ENCODE measurements around the gene TLE1. TPM values are rescaled to one million over a fixed set of nuclear protein-coding genes. Genes with fewer than 3 reads are reported as not detected.

TLE1 gene
- total and polyA plus RNA-seq, 9 of the 15 experiments (the other 6 are each of a cell fraction or from before 2014, with no cell fraction given) = 0.11 TPM; not detected in 8

DNA sequence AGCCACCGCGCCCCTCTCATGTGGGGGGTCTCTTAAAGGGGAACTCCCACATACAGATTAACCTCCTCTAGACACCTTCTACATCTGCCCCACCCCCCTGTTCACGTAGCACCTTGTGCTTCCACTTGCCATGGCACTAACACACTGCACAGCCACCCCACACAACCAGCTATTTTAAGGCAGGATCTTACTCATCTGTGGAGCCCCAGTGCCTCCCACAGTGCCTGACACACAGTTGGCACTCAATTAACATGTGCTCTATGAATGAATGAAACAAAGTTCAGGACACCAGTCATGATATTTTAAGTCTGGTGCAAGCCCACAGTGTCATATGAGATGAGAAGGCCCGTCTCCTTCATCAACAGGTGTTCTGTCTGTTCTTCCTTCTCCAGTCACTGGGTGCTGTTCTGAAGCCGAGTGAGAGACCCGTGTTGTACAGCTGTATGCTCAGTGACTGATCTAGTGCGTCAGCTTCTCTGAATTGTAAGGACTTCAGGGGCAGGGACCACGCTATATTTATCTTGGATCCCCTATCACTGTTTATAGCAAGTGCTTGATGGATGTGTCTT lies 149.1 kb downstream of the TLE1 start:
- WGBS (ENCODE audit: insufficient coverage, low coverage, missing lambda C conversion rate) = 0% methylated on average over 6 of the region's 8 CpGs
- in situ Hi-C loops (cut with MboI) = no loop called here

More for the DNA sequence above, 149.1 kb downstream of the TLE1 start:
- ATAC-seq = no peak
- no peaks in the 10 kb centered on the region for H3K79me2 ChIP-seq (ENCODE audit: control insufficient read depth, insufficient read depth, low read length)
- no peak for TF ChIP-seq TGIF2 (CRISPR knock-in tag; IDR thresholded peaks at IDR 0.05)
- TF ChIP-seq CREBBP (IDR thresholded peaks at IDR 0.05; ENCODE audit: low read depth, low read length) = no peak
- no peak for TF ChIP-seq TEAD1 (CRISPR knock-in tag; IDR thresholded peaks at IDR 0.05)
- no peak for TF ChIP-seq ZNF830 (CRISPR knock-in tag; IDR thresholded peaks at IDR 0.05)
- TF ChIP-seq, protein P1, sequence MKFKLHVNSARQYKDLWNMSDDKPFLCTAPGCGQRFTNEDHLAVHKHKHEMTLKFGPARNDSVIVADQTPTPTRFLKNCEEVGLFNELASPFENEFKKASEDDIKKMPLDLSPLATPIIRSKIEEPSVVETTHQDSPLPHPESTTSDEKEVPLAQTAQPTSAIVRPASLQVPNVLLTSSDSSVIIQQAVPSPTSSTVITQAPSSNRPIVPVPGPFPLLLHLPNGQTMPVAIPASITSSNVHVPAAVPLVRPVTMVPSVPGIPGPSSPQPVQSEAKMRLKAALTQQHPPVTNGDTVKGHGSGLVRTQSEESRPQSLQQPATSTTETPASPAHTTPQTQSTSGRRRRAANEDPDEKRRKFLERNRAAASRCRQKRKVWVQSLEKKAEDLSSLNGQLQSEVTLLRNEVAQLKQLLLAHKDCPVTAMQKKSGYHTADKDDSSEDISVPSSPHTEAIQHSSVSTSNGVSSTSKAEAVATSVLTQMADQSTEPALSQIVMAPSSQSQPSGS (CRISPR knock-in tag; IDR thresholded peaks at IDR 0.05) = no peak
- no peak for TF ChIP-seq ZNF57 (CRISPR knock-in tag; IDR thresholded peaks at IDR 0.05)
- no peak for TF ChIP-seq MECOM (CRISPR knock-in tag; IDR thresholded peaks at IDR 0.05)
- no peak for TF ChIP-seq TAL1 (IDR thresholded peaks at IDR 0.05)
- no peak for TF ChIP-seq NELFE (IDR thresholded peaks at IDR 0.05; ENCODE audit: insufficient read depth, insufficient read length)
- TF ChIP-seq, protein P2, sequence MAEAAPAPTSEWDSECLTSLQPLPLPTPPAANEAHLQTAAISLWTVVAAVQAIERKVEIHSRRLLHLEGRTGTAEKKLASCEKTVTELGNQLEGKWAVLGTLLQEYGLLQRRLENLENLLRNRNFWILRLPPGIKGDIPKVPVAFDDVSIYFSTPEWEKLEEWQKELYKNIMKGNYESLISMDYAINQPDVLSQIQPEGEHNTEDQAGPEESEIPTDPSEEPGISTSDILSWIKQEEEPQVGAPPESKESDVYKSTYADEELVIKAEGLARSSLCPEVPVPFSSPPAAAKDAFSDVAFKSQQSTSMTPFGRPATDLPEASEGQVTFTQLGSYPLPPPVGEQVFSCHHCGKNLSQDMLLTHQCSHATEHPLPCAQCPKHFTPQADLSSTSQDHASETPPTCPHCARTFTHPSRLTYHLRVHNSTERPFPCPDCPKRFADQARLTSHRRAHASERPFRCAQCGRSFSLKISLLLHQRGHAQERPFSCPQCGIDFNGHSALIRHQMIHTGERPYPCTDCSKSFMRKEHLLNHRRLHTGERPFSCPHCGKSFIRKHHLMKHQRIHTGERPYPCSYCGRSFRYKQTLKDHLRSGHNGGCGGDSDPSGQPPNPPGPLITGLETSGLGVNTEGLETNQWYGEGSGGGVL (CRISPR knock-in tag; IDR thresholded peaks at IDR 0.05) = no peak
- TF ChIP-seq, protein P3, sequence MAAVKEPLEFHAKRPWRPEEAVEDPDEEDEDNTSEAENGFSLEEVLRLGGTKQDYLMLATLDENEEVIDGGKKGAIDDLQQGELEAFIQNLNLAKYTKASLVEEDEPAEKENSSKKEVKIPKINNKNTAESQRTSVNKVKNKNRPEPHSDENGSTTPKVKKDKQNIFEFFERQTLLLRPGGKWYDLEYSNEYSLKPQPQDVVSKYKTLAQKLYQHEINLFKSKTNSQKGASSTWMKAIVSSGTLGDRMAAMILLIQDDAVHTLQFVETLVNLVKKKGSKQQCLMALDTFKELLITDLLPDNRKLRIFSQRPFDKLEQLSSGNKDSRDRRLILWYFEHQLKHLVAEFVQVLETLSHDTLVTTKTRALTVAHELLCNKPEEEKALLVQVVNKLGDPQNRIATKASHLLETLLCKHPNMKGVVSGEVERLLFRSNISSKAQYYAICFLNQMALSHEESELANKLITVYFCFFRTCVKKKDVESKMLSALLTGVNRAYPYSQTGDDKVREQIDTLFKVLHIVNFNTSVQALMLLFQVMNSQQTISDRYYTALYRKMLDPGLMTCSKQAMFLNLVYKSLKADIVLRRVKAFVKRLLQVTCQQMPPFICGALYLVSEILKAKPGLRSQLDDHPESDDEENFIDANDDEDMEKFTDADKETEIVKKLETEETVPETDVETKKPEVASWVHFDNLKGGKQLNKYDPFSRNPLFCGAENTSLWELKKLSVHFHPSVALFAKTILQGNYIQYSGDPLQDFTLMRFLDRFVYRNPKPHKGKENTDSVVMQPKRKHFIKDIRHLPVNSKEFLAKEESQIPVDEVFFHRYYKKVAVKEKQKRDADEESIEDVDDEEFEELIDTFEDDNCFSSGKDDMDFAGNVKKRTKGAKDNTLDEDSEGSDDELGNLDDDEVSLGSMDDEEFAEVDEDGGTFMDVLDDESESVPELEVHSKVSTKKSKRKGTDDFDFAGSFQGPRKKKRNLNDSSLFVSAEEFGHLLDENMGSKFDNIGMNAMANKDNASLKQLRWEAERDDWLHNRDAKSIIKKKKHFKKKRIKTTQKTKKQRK (IDR thresholded peaks at IDR 0.05; ENCODE audit: borderline replicate concordance, low read depth, low read length) = no peak
- TF ChIP-seq SNRNP70 (optimal IDR thresholded peaks at IDR 0.05; ENCODE audit: low read depth, low read length) = no peak
- H3K4me1 ChIP-seq (replicated peaks in 1 of 2; ENCODE audit: control insufficient read depth in 2 of 2, insufficient read depth in 2 of 2, low read length in 2 of 2) = no peaks in the 10 kb centered on the region
- DNase-seq (ENCODE audit: extremely low read depth in 1 of 4, low spot score in 3 of 4) = no peak
- H4K20me1 ChIP-seq (replicated peaks; ENCODE audit: control insufficient read depth, insufficient read depth, low read length) = no peaks in the 10 kb centered on the region
- H3K27ac ChIP-seq (ENCODE audit: extremely low read depth, low read depth, low read length) = no peak overlapping the region
- no peak overlapping the region for H3K9ac ChIP-seq (ENCODE audit: insufficient read depth in 1 of 2, low read depth in 2 of 2, low read length in 2 of 2)
- no TSS peak for BruUV-seq (replicated peaks)
- intact Hi-C loops (cut with micrococcal nuclease) = no loop called here
- no peaks in the 10 kb centered on the region for H3K36me3 ChIP-seq (ENCODE audit: control insufficient read depth, insufficient read depth, low read length)
- no peaks in the 10 kb centered on the region for H3K27me3 ChIP-seq (ENCODE audit: control insufficient read depth in 2 of 2, insufficient read depth in 2 of 2, low read length in 2 of 2)
- no peak overlapping the region for H3K4me3 ChIP-seq
- H2AFZ ChIP-seq (ENCODE audit: low read depth, low read length) = no peak overlapping the region
- H3K4me2 ChIP-seq (ENCODE audit: insufficient read depth, low read length) = no peak overlapping the region
- ChIA-PET CTCF (ENCODE audit: low intra/inter-chr PET ratio) (no interaction called here), POLR2A (no interaction called here)
- H3K9me3 ChIP-seq (replicated peaks; ENCODE audit: control insufficient read depth, insufficient read depth, low read depth, low read length) = no peaks in the 10 kb centered on the region
- no peaks in the 10 kb centered on the region for H3K9me1 ChIP-seq (ENCODE audit: control insufficient read depth, insufficient read depth, low read length)
- no peak for FAIRE-seq
